Stimulated activated CD4-positive, alpha-beta T cell treated with anti-CD3 and anti-CD28 coated beads, TNF-alpha, amount 100 ng/mL, for 48 hours (primary cell): ENCODE data around the gene PTCD1.
"Not testable (repeated sequence)": the region's sequence is repeated elsewhere in the genome, so short reads cannot be mapped to it uniquely, and the experiment has no call there.

ENCODE experiments used
- DNase-seq, 3 donors: peaks; one replicate each; pipeline ENCODE4 v3.0.0-alpha.2; 2020; ENCODE audit warnings: low read depth in 3 of 3

The PTCD1 gene

GRCh38 chr7:99449326-99449725, 10.7 kb upstream of the PTCD1 start:
- no peak for DNase-seq

DNA sequence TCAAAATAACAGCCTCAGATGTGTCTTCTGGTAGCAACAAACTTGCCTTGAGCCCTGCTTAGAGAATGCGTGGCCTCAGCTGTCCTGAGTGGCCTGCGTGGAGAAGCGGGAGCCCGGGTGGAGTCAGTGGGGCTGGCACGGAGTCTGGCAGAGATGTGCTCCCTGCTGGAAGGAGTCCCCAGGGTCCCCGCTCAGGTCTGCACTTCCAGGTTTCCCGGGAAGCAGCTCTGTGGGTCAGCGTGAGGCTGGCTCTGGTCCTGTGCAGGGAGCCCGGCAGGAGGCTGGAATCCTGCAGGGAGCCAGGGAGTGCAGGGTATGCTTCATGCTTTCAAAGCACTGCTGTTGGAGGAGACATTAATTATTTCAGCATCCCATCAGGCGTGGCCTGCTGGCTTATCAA, 10.3 kb upstream of the PTCD1 start:
- DNase-seq: no peak

DNA sequence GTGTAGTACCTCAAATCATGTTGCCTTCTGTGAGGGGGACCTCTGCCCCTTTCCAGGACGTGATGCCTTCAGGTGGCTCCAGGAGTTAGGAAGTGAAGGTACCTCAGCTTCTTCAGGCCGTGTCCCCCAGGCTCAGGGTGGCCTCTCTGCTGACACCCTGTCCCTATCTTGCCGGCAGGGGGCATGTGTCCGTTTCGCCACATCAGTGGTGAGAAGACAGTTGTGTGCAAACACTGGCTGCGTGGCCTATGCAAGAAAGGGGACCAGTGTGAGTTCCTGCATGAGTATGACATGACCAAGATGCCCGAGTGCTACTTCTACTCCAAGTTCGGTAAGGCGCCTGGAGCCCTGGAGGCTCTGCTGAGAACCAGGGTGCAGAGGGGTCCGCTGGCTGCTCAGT, 9.3 kb upstream of the PTCD1 start:
- DNase-seq: no peak

DNA sequence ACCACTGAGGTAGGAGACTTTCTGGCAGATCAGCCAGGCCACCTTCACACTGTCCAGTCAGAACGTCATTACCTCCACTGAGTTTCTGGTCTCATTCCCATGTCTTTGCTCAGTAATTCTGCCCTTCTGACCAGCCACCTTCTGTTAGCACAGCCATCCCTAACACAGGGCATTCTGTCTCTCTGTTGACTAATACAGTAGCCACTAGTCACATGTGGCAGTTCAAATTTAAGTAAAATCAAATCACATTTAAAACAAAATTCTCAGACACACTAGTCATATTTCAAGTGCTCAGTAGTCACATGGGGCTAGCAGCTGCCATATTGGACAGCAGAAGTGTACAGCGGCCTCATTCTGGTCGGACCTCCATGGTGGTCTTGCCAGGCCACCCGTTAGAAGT, 7.5 kb upstream of the PTCD1 start:
- DNase-seq: no peak

- no peak for DNase-seq
These were observed 1.6 kb upstream of the PTCD1 start for GRCh38 chr7:99440195-99440594.

DNA sequence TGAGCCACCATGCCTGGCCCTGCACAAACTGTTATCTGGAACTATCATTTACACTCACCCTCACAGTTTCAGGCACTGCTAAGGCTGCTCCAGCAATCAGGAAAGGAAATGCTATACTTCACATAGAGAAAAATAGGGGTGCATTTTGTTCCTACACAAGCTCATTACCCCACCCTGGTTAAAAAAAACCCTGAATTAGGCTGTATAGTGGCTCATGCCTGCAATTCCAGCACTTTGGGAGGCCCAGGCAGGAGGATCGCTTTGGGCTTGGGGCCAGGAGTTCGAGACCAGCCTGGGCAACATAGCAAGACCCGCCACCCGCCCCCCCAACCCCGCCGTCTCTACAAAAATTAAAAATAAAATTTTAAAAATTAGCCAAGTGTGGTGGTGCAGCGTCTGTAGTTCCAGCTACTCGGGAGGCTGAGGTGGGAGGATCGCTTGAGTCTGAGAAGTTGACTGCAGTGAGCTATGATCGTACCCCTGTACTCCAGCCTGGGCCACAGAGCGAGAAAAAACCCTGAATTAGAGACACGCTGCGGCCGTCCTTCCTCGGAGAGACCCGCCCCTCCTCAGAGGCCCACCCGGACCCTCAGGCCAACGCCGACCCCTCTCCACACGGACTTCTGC, 539 bp downstream of the PTCD1 start:
- DNase-seq: no peak

GRCh38 chr7:99433158-99433557, 5.4 kb downstream of the PTCD1 start:
- no peak for DNase-seq

DNA sequence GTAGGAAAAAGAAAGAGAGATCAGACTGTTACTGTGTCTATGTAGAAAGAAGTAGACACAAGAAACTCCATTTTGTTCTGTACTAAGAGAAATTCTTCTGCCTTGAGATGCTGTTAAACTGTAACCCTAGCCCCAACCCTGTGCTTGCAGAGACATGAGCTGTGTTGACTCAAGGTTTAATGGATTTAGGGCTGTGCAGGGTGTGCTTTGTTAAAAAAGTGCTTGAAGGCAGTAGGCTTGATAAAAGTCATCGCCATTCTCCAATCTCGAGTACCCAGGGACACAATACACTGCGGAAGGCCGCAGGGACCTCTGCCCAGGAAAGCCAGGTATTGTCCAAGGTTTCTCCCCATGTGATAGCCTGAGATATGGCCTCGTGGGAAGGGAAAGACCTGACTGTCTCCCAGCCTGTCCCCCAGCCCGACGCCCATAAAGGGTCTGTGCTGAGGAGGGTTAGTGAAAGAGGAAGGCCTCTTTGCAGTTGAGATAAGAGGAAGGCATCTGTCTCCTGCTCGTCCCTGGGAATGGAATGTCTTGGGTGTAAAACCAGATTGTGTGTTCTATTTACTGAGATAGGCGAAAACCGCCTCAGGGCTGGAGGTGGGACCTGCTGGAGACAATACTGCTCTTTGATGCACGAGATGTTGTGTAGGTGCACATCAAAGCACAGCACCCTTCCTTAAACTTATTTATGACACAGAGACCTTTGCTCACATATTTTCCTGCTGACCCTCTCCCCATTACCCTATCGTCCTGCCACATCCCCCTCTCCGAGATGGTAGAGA, 6.7 kb downstream of the PTCD1 start:
- DNase-seq: not testable (repeated sequence)

DNA sequence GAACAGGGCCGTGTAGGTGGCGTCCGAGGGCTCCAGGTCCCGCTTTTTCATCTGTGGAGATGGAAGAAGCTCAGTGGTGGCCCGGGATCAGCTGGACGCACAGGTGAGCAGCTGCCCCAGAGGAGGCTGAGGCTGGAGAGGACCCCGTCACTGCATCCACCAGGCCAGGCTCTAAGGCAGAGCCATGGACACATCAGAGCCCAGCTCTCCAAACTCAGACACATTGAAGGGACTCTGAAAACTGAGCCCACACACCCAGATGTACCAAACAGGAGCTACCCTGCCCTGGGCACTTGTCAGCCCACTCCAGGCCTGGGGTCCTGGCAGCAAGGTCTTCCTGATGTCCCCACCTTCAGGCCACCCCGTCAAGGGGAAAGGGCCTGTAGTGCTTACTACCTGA, 8.8 kb downstream of the PTCD1 start:
- no peak for DNase-seq

GRCh38 chr7:99428972-99429566, 9.5 kb downstream of the PTCD1 start:
- no peak for DNase-seq

GRCh38 chr7:99424932-99425730, 13.5 kb downstream of the PTCD1 start:
- no peak for DNase-seq

GRCh38 chr7:99422625-99423024, 16.0 kb downstream of the PTCD1 start:
- DNase-seq: no peak

- DNase-seq: no peak
These were observed 16.4 kb downstream of the PTCD1 start for GRCh38 chr7:99422186-99422585.

DNA sequence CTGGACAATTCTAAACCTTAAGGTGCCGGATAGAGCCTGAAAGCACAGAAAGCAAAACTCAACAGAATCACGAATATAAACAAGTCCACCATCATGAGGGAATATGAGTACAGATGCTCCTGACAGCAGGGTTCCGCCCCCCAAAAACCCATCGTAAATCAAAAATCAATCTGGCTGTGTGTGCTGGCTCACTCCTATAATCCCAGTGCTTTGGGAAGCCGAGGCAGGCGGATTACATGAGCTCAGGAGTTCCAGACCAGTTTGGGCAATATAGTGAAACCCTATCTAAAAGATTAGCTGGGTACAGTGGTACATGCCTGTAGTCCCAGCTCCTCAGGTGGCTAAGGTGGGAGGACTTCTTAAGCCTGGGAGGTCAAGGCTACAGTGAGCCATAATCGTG, 17.6 kb downstream of the PTCD1 start:
- no peak for DNase-seq

GRCh38 chr7:99420213-99420612, 18.4 kb downstream of the PTCD1 start:
- no peak for DNase-seq

- DNase-seq: no peak
These were observed 19.1 kb downstream of the PTCD1 start for GRCh38 chr7:99419323-99420021.

- no peak for DNase-seq
These were observed 20.3 kb downstream of the PTCD1 start for GRCh38 chr7:99418260-99418659.

GRCh38 chr7:99415513-99416127, 23.0 kb downstream of the PTCD1 start:
- not testable (repeated sequence) for DNase-seq

GRCh38 chr7:99410635-99411034, 28.0 kb downstream of the PTCD1 start:
- no peak for DNase-seq

GRCh38 chr7:99409806-99410205, 28.8 kb downstream of the PTCD1 start:
- DNase-seq: no peak

DNA sequence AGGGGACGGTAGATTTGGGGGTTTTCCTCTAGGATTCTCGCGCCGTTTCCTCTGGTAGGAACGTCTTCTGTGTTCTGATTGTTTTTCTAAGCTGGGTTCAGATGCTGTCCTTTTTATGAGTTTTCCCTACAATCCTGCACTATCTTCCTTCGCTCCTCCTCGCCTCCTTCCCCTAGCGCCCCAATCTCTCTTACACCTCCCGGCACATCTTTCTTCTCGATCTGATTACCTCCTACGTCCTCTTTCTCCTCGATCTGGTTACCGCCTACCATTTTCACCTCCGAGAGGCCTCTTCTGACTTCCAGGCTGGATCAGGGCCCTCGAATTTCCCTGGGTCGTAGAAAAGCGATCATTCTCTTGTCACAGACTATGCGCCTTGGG, 29.4 kb downstream of the PTCD1 start:
- DNase-seq: no peak
